Measurements from ENCODE around the gene EHD2. TPM values are rescaled to one million over a fixed set of nuclear protein-coding genes. Genes with fewer than 3 reads are reported as not detected.
A peak's percentile ranks its signal among the peaks of the same experiment; 100 is the strongest.
"Not testable (repeated sequence)": the region's sequence is repeated elsewhere in the genome, so short reads cannot be mapped to it uniquely, and the experiment has no call there.

Gene EHD2
- total RNA-seq, 2 experiments from 2014 or later: 0.27 to 0.41 TPM

DNA sequence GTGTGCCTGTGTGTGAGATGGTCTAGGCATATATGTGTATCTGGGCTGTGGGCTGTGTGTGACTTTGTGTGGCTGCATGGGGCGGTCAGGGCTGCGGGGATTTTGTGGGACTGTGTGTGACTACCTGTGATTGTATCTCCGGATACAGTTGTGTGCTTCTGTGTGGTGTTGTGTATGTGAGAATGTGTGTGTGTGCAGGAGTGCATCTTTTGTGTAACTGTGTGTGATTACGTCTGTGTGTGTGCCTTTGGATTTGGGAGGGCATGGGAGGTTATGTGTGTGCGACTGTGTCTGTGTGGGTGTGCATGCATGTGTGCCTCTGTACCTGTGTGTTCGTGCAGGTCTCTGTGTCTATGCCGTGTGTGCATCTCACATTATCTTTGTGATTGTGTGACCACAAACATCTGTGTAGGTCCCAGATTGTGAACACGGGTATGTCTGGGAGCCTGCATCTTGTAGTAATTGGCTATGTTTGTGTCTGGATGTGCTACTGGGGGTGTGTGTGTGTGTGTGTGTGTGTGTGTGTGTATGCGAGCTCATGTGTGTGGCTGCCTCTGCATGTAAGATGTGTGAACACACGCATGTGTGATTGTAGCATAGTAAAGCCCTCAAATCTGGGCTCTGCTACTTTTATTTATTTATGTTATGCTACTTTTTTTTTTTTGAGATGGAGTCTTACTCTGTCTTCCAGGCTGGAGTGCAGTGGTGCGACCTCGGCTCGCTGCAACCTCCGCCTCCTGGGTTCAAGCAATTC, 7.6 kb downstream of the EHD2 start:
- Mint-ChIP-seq H3K36me3 (ENCODE audit: low read depth) (no peaks in the 10 kb centered on the region), H3K27me3 (ENCODE audit: low read depth) (peaks cover 11% of the 10 kb centered on the region), H3K4me3 (no peak overlapping the region), H3K9me3 (no peaks in the 10 kb centered on the region), H3K27ac (no peak overlapping the region), H3K4me1 (ENCODE audit: low read depth) (peaks cover 2% of the 10 kb centered on the region)
- intact Hi-C loops (cut with micrococcal nuclease): no loop called here
- no peak for DNase-seq
- CTCF ChIA-PET: no interaction called here

- CTCF ChIA-PET: interaction anchor here (1.1 to 3.9 kb wide), 6 partner anchors 9 to 21 kb away, joined by 3 to 25 read pairs (median 7); partner anchors contain the start of gene EHD2
- H3K27ac Mint-ChIP-seq: peak overlapping the region; percentile 82
- H3K9me3 Mint-ChIP-seq: no peaks in the 10 kb centered on the region
- intact Hi-C loops (cut with micrococcal nuclease): loop anchor here (1.0 kb wide), 1 partner anchor 20 kb away; no protein-coding TSS in a partner anchor
- peak; percentile 73 for DNase-seq
- peaks cover 9% of the 10 kb centered on the region for H3K27me3 Mint-ChIP-seq (ENCODE audit: low read depth)
- H3K4me1 Mint-ChIP-seq (ENCODE audit: low read depth): peaks cover 5% of the 10 kb centered on the region
- peak overlapping the region; percentile 53 for H3K4me3 Mint-ChIP-seq
- no peaks in the 10 kb centered on the region for H3K36me3 Mint-ChIP-seq (ENCODE audit: low read depth)
Measured at GRCh38 chr19:47723581-47723940, 10.3 kb downstream of the EHD2 start.

DNA sequence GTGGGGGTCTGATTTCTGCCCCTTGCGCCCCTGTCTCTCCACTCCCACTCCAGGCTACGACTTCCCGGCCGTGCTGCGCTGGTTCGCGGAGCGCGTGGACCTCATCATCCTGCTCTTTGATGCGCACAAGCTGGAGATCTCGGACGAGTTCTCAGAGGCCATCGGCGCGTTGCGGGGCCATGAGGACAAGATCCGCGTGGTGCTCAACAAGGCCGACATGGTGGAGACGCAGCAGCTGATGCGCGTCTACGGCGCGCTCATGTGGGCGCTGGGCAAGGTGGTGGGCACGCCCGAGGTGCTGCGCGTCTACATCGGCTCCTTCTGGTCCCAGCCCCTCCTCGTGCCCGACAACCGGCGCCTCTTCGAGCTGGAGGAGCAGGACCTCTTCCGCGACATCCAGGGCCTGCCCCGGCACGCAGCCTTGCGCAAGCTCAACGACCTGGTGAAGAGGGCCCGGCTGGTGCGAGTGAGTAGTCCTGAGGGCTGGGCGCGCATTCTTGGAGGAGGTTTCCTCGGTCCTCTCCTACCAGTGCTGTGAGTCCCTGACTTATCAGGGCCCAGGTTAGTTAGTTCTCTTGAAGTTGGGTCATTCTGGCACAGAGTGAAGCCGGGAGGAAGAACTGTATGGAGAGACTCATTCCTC, 12.7 kb downstream of the EHD2 start:
- peaks cover 15% of the 10 kb centered on the region for H3K27me3 Mint-ChIP-seq (ENCODE audit: low read depth)

DNA sequence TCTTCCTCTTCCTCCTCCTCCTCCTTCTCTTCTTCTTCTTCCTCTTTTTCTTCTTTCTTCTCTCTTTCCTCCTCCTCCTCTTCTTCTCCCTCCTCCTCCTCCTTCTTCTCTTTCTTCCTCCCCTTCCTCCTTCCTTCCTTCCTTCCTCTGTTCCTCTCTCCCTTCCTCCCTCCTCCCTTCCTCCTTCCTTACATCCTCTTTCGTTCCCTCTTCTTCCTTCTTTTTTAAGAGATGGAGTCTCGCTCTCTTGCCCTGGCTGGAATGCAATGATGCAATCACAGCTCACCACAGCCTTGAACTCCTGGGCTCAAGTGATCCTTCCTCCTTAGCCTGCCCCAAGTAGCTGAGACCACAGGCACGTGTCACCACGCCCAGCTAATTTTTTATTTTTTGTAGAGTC, 13.2 kb downstream of the EHD2 start:
- Mint-ChIP-seq H3K27ac (no peak overlapping the region), H3K4me3 (no peak overlapping the region), H3K4me1 (ENCODE audit: low read depth) (peaks cover 16% of the 10 kb centered on the region), H3K36me3 (ENCODE audit: low read depth) (no peaks in the 10 kb centered on the region), H3K27me3 (ENCODE audit: low read depth) (peaks cover 17% of the 10 kb centered on the region), H3K9me3 (no peaks in the 10 kb centered on the region)
- DNase-seq: no peak
- CTCF ChIA-PET: interaction anchor here (0.5 kb wide), 1 partner anchor 1055 kb away, joined by 4 read pairs; no protein-coding TSS in a partner anchor
- intact Hi-C loops (cut with micrococcal nuclease): no loop called here

More for the DNA sequence above, 12.7 kb downstream of the EHD2 start:
- CTCF ChIA-PET: interaction anchor here (3.9 kb wide), 1 partner anchor 13 kb away, joined by 25 read pairs; the partner anchor contains the start of gene EHD2
- Mint-ChIP-seq H3K4me3 (no peak overlapping the region), H3K36me3 (ENCODE audit: low read depth) (no peaks in the 10 kb centered on the region), H3K27ac (no peak overlapping the region), H3K4me1 (ENCODE audit: low read depth) (peaks cover 16% of the 10 kb centered on the region), H3K9me3 (no peaks in the 10 kb centered on the region)
- intact Hi-C loops (cut with micrococcal nuclease): no loop called here
- DNase-seq: no peak

DNA sequence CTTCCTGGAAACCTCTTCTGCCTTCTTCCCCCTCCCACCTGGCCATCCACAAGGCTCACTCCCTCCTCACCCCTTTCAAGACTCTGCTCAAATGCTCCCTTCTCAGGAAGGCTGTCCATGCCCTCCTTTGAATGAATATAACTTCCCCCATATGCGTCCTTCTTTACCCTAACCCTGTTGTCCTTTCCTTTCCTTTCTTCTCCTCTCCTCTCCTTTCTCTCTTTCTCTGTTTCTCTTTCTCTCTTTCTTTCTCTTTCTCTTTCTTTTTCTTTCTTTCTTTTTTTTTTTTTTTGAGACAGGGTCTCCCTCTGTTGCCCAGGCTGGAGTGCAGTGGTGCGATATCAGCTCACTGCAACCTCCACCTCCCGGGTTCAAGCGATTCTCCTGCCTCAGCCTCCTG, 15.1 kb downstream of the EHD2 start:
- H3K4me3 Mint-ChIP-seq; H3K36me3 Mint-ChIP-seq (ENCODE audit: low read depth); H3K9me3 Mint-ChIP-seq; H3K27ac Mint-ChIP-seq; DNase-seq; intact Hi-C loops (cut with micrococcal nuclease): not testable (repeated sequence)
- CTCF ChIA-PET: interaction anchor here (0.7 kb wide), 1 partner anchor 43 kb away, joined by 3 read pairs; no protein-coding TSS in a partner anchor
- Mint-ChIP-seq H3K4me1 (ENCODE audit: low read depth) (peaks cover 16% of the 10 kb centered on the region), H3K27me3 (ENCODE audit: low read depth) (peaks cover 15% of the 10 kb centered on the region)

DNA sequence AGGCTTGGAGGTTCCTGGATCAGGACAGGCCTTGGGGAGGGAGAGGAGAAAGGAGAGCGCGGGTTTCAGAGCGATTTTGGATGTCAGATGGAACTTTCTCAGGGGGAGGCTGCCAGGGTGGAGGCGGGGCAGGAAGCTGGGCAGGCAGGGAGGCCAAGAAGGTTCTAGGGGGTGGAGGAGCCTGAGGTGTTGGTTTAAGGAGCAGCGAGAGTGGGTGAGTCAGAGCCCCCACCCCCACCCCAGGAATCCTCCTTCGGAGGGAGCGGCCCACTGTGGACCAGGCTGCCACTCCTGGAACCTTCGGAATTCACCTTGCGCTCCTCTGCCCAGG, 16.2 kb downstream of the EHD2 start:
- intact Hi-C loops (cut with micrococcal nuclease): loop anchor here (1.0 kb wide), 1 partner anchor 14 kb away; no protein-coding TSS in a partner anchor
- peak; percentile 74 for DNase-seq
- CTCF ChIA-PET: interaction anchor here (0.6 kb wide), 1 partner anchor 17 kb away, joined by 3 read pairs; no protein-coding TSS in a partner anchor
- peak overlapping the region; percentile 59 for H3K27ac Mint-ChIP-seq
- peak overlapping the region; percentile 75 for H3K4me3 Mint-ChIP-seq
- no peaks in the 10 kb centered on the region for H3K36me3 Mint-ChIP-seq (ENCODE audit: low read depth)
- H3K4me1 Mint-ChIP-seq (ENCODE audit: low read depth): peaks cover 14% of the 10 kb centered on the region
- peaks cover 15% of the 10 kb centered on the region for H3K27me3 Mint-ChIP-seq (ENCODE audit: low read depth)
- no peaks in the 10 kb centered on the region for H3K9me3 Mint-ChIP-seq

DNA sequence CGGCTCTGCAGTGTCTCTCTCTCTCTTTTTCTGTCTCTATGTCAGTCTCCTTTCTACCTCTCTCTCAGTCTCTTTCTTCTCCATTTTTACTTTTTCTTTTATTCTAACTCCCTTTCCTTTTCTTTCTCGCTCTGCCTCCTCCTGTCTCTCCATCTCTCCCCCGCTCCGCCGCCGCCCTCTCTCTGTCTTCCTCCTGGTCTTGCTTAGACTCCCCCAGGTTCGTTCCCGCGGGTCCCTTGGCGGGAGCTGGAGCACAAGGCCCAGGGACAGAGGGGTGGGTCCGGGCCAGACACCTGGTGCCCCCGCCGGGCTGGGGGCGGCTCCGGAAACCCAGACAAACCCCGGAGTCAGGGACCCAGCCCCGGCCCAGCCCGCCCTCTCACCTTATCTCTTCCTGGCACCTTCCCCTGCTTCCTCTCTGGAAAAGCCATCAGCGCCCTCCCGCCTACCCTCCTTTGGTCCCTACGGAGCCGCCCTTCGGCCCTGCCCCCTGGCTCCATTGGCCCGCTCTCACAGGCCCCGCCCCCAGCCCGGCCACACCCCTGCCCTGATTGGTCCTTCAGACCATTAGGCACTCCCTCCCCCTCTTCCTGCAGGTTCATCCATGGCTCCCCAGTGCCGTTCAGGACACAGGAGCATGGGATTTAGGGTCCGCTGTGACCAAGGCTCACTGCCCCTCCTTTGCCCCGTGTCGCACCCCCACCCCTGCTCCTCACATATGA, 16.7 kb downstream of the EHD2 start:
- peak overlapping the region; percentile 75 for H3K4me3 Mint-ChIP-seq
- H3K36me3 Mint-ChIP-seq (ENCODE audit: low read depth): no peaks in the 10 kb centered on the region
- peaks cover 15% of the 10 kb centered on the region for H3K27me3 Mint-ChIP-seq (ENCODE audit: low read depth)
- intact Hi-C loops (cut with micrococcal nuclease): loop anchor here (1.0 kb wide), 1 partner anchor 13 kb away; no protein-coding TSS in a partner anchor
- H3K4me1 Mint-ChIP-seq (ENCODE audit: low read depth): peaks cover 14% of the 10 kb centered on the region
- H3K27ac Mint-ChIP-seq: peak overlapping the region; percentile 59
- peak; percentile 76 for DNase-seq
- CTCF ChIA-PET: interaction anchor here (0.6 kb wide), 2 partner anchors 371 to 488 kb away, joined by 3 read pairs; no protein-coding TSS in a partner anchor
- no peaks in the 10 kb centered on the region for H3K9me3 Mint-ChIP-seq

DNA sequence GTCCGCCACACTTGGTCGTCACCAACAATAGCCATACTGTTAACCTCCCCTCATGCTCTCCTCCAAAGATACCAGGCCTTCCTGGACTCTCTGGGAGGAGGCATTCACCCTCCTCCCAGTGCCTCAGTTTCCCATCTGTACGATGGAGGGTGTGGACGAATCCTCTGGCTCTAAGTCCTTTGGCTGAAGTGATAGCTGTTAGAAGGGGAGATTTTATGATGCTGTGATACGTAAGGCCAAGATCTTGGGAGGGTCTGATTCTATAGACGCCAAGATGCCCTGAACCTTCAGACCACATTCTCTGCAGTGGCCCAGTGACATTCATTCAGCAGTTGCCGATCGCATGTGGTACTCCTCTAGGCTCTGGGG, 17.3 kb downstream of the EHD2 start:
- DNase-seq: no peak
- H3K4me1 Mint-ChIP-seq (ENCODE audit: low read depth): peaks cover 14% of the 10 kb centered on the region
- no peaks in the 10 kb centered on the region for H3K36me3 Mint-ChIP-seq (ENCODE audit: low read depth)
- no peaks in the 10 kb centered on the region for H3K9me3 Mint-ChIP-seq
- no peak overlapping the region for H3K27ac Mint-ChIP-seq
- CTCF ChIA-PET: interaction anchor here (0.6 kb wide), 2 partner anchors 371 to 487 kb away, joined by 3 read pairs; no protein-coding TSS in a partner anchor
- peak overlapping the region; percentile 75 for H3K4me3 Mint-ChIP-seq
- peaks cover 15% of the 10 kb centered on the region for H3K27me3 Mint-ChIP-seq (ENCODE audit: low read depth)
- intact Hi-C loops (cut with micrococcal nuclease): no loop called here

GRCh38 chr19:47730910-47731309, 17.7 kb downstream of the EHD2 start:
- CTCF ChIA-PET: no interaction called here
- no peaks in the 10 kb centered on the region for H3K9me3 Mint-ChIP-seq
- intact Hi-C loops (cut with micrococcal nuclease): no loop called here
- H3K4me3 Mint-ChIP-seq: no peak overlapping the region
- no peaks in the 10 kb centered on the region for H3K36me3 Mint-ChIP-seq (ENCODE audit: low read depth)
- H3K4me1 Mint-ChIP-seq (ENCODE audit: low read depth): peaks cover 14% of the 10 kb centered on the region
- H3K27me3 Mint-ChIP-seq (ENCODE audit: low read depth): peaks cover 15% of the 10 kb centered on the region
- no peak for DNase-seq
- no peak overlapping the region for H3K27ac Mint-ChIP-seq

DNA sequence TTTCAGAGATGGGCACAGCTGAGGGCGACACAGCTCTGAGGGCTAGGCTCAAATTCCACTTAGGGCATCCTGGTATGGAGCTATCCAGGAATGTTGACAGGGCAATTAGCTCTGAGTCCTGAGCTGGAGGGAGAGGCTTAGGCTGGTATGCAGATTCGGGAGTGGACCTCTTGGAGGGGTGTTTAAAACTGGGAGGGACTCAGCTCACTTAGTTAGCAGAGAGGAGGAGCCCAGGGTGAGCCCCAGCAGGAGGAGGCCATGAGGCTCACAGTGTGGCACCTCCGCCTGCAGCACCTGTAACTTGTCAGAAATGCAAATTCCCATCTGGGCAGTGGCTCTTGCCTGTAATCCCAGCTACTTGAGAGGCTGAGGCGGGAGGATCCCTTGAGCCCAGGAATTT, 21.9 kb downstream of the EHD2 start:
- Mint-ChIP-seq H3K4me1 (ENCODE audit: low read depth) (no peaks in the 10 kb centered on the region), H3K4me3 (no peak overlapping the region), H3K27me3 (ENCODE audit: low read depth) (peaks cover 4% of the 10 kb centered on the region), H3K27ac (no peak overlapping the region), H3K36me3 (ENCODE audit: low read depth) (no peaks in the 10 kb centered on the region), H3K9me3 (no peaks in the 10 kb centered on the region)
- CTCF ChIA-PET: interaction anchor here (1.5 to 1.7 kb wide), 3 partner anchors 11 to 306 kb away, joined by 3 to 6 read pairs (median 3); partner anchors contain the start of gene EHD2
- no peak for DNase-seq
- intact Hi-C loops (cut with micrococcal nuclease): no loop called here

- no peak for DNase-seq
Measured at GRCh38 chr19:47740866-47741519, 27.8 kb downstream of the EHD2 start.

More at GRCh38 chr19:47740866-47741519, 27.8 kb downstream of the EHD2 start:
- no peaks in the 10 kb centered on the region for H3K9me3 Mint-ChIP-seq
- intact Hi-C loops (cut with micrococcal nuclease): no loop called here
- H3K27me3 Mint-ChIP-seq (ENCODE audit: low read depth): no peaks in the 10 kb centered on the region
- CTCF ChIA-PET: interaction anchor here (0.6 to 7.5 kb wide), 2 partner anchors 28 to 73 kb away, joined by 3 to 103 read pairs; partner anchors contain the start of gene EHD2
- H3K27ac Mint-ChIP-seq: no peak overlapping the region
- no peak overlapping the region for H3K4me3 Mint-ChIP-seq
- peaks cover 25% of the 10 kb centered on the region for H3K4me1 Mint-ChIP-seq (ENCODE audit: low read depth)
- H3K36me3 Mint-ChIP-seq (ENCODE audit: low read depth): no peaks in the 10 kb centered on the region
